ENCODE data around the gene DACH2. TPM values are rescaled to one million over a fixed set of nuclear protein-coding genes. Genes with fewer than 3 reads are reported as not detected.

Gene DACH2
- polyA plus RNA-seq, 10 donors = 0.45 to 1.7 (median 0.62) TPM

GRCh38 chrX:86295293-86295692, 147.0 kb downstream of the DACH2 start:
- DNase-seq = no peak

GRCh38 chrX:86322913-86323312, 174.7 kb downstream of the DACH2 start:
- DNase-seq = no peak

GRCh38 chrX:86329174-86329573, 180.9 kb downstream of the DACH2 start:
- no peak for DNase-seq

- no peak for DNase-seq
Observed at GRCh38 chrX:86348669-86349068, 200.4 kb downstream of the DACH2 start.

GRCh38 chrX:86349115-86349514, 200.9 kb downstream of the DACH2 start:
- no peak for DNase-seq

- DNase-seq = no peak
Observed at GRCh38 chrX:86369847-86370630, 221.8 kb downstream of the DACH2 start.

- DNase-seq = no peak
Observed at GRCh38 chrX:86370927-86371326, 222.7 kb downstream of the DACH2 start.

GRCh38 chrX:86379209-86379608, 231.0 kb downstream of the DACH2 start:
- no peak for DNase-seq

GRCh38 chrX:86383681-86384540, 235.7 kb downstream of the DACH2 start:
- no peak for DNase-seq

- no peak for DNase-seq
Observed at GRCh38 chrX:86407371-86407770, 259.1 kb downstream of the DACH2 start.

- DNase-seq = peak in 2 of 3 donors; percentile 5 to 18
Observed at GRCh38 chrX:86421771-86422170, 273.5 kb downstream of the DACH2 start.

GRCh38 chrX:86436116-86436515, 287.9 kb downstream of the DACH2 start:
- DNase-seq = no peak

GRCh38 chrX:86455495-86455894, 307.2 kb downstream of the DACH2 start:
- no peak for DNase-seq

- no peak for DNase-seq
Observed at GRCh38 chrX:86460760-86461159, 312.5 kb downstream of the DACH2 start.

- no peak for DNase-seq
Observed at GRCh38 chrX:86504297-86504696, 356.0 kb downstream of the DACH2 start.

- no peak for DNase-seq
Observed at GRCh38 chrX:86507331-86507730, 359.1 kb downstream of the DACH2 start.

- DNase-seq = no peak
Observed at GRCh38 chrX:86579777-86580176, 431.5 kb downstream of the DACH2 start.

GRCh38 chrX:86604607-86605006, 456.4 kb downstream of the DACH2 start:
- DNase-seq = no peak

GRCh38 chrX:86696951-86697350, 548.7 kb downstream of the DACH2 start:
- no peak for DNase-seq

- DNase-seq = no peak
Observed at GRCh38 chrX:86711531-86712180, 563.4 kb downstream of the DACH2 start.

GRCh38 chrX:86714441-86714840, 566.2 kb downstream of the DACH2 start:
- no peak for DNase-seq

- no peak for DNase-seq
Observed at GRCh38 chrX:86724277-86724676, 576.0 kb downstream of the DACH2 start.

GRCh38 chrX:86747091-86747490, 598.8 kb downstream of the DACH2 start:
- DNase-seq = no peak

All from muscle of back (tissue), 11 donors.